ENCODE data around the gene SLC44A3. TPM values are rescaled to one million over a fixed set of nuclear protein-coding genes. Genes with fewer than 3 reads are reported as not detected.

SLC44A3 gene
- total RNA-seq, 1 donor from 2014 or later, result not detected

- peaks cover 8% of the 10 kb centered on the region for H3K27me3 Mint-ChIP-seq
- POLR2A ChIA-PET, result interaction anchor here (0.5 to 1.8 kb wide), 3 partner anchors 70 to 377 kb away, joined by 3 to 8 read pairs (median 5); partner anchors contain the start of genes CNN3 and RWDD3
- DNase-seq, result no peak
Measured at GRCh38 chr1:94856868-94857267, 36.7 kb downstream of the SLC44A3 start.

GRCh38 chr1:94858276-94858675, 38.1 kb downstream of the SLC44A3 start:
- Mint-ChIP-seq H3K36me3 (ENCODE audit: low read depth) (no peaks in the 10 kb centered on the region), H3K4me3 (no peak overlapping the region), H3K27me3 (peaks cover 8% of the 10 kb centered on the region), H3K27ac (no peak overlapping the region), H3K9me3 (no peaks in the 10 kb centered on the region), H3K4me1 (no peaks in the 10 kb centered on the region)
- ATAC-seq (ENCODE audit: low read depth) (no peak), DNase-seq (no peak)
- POLR2A ChIA-PET, result no interaction called here
- no peak for TF ChIP-seq CTCF (IDR thresholded peaks at IDR 0.05)
- CTCF ChIA-PET, result no interaction called here
- intact Hi-C loops (cut with micrococcal nuclease), result no loop called here

More at GRCh38 chr1:94856868-94857267, 36.7 kb downstream of the SLC44A3 start:
- no peak for TF ChIP-seq CTCF (IDR thresholded peaks at IDR 0.05)
- intact Hi-C loops (cut with micrococcal nuclease), result no loop called here
- ATAC-seq (ENCODE audit: low read depth), result no peak
- no peak overlapping the region for H3K4me3 Mint-ChIP-seq
- no peak overlapping the region for H3K27ac Mint-ChIP-seq
- no peaks in the 10 kb centered on the region for H3K36me3 Mint-ChIP-seq (ENCODE audit: low read depth)
- no peaks in the 10 kb centered on the region for H3K4me1 Mint-ChIP-seq
- no peaks in the 10 kb centered on the region for H3K9me3 Mint-ChIP-seq
- CTCF ChIA-PET, result interaction anchor here (3.5 to 6.3 kb wide), 3 partner anchors 184 to 377 kb away, joined by 33 to 183 read pairs (median 116); partner anchors contain the start of gene RWDD3

- ATAC-seq (ENCODE audit: low read depth), result no peak
- Mint-ChIP-seq H3K27ac (no peak overlapping the region), H3K36me3 (ENCODE audit: low read depth) (no peaks in the 10 kb centered on the region), H3K4me3 (no peak overlapping the region), H3K4me1 (no peaks in the 10 kb centered on the region), H3K9me3 (no peaks in the 10 kb centered on the region), H3K27me3 (peaks cover 8% of the 10 kb centered on the region)
- POLR2A ChIA-PET, result no interaction called here
- intact Hi-C loops (cut with micrococcal nuclease), result no loop called here
- DNase-seq, result no peak
- CTCF ChIA-PET, result interaction anchor here (1.1 to 3.4 kb wide), 3 partner anchors 8 to 184 kb away, joined by 4 to 18 read pairs (median 5); no protein-coding TSS in a partner anchor
- no peak for TF ChIP-seq CTCF (IDR thresholded peaks at IDR 0.05)
Measured at GRCh38 chr1:94859174-94859573, 39.0 kb downstream of the SLC44A3 start.

- TF ChIP-seq CTCF (IDR thresholded peaks at IDR 0.05), result no peak
- no peak overlapping the region for H3K27ac Mint-ChIP-seq
Measured at GRCh38 chr1:94862718-94863117, 42.6 kb downstream of the SLC44A3 start.

GRCh38 chr1:94863297-94863911, 43.2 kb downstream of the SLC44A3 start:
- no peaks in the 10 kb centered on the region for H3K4me1 Mint-ChIP-seq
- POLR2A ChIA-PET, result no interaction called here
- H3K36me3 Mint-ChIP-seq (ENCODE audit: low read depth), result no peaks in the 10 kb centered on the region
- no peak overlapping the region for H3K4me3 Mint-ChIP-seq
- intact Hi-C loops (cut with micrococcal nuclease), result no loop called here
- no peak overlapping the region for H3K27ac Mint-ChIP-seq
- ATAC-seq (ENCODE audit: low read depth) (no peak), DNase-seq (no peak)
- CTCF ChIA-PET, result interaction anchor here (1.0 to 1.6 kb wide), 2 partner anchors 9 to 178 kb away, joined by 4 to 5 read pairs; no protein-coding TSS in a partner anchor
- peaks cover 11% of the 10 kb centered on the region for H3K27me3 Mint-ChIP-seq
- no peak for TF ChIP-seq CTCF (IDR thresholded peaks at IDR 0.05)
- no peaks in the 10 kb centered on the region for H3K9me3 Mint-ChIP-seq

More at GRCh38 chr1:94862718-94863117, 42.6 kb downstream of the SLC44A3 start:
- ATAC-seq (ENCODE audit: low read depth), result no peak
- H3K9me3 Mint-ChIP-seq, result no peaks in the 10 kb centered on the region
- no peak overlapping the region for H3K4me3 Mint-ChIP-seq
- ChIA-PET POLR2A (no interaction called here), CTCF (interaction anchor here (1.0 to 1.6 kb wide), 2 partner anchors 8 to 178 kb away, joined by 4 to 5 read pairs; no protein-coding TSS in a partner anchor)
- DNase-seq, result no peak
- H3K4me1 Mint-ChIP-seq, result no peaks in the 10 kb centered on the region
- H3K36me3 Mint-ChIP-seq (ENCODE audit: low read depth), result no peaks in the 10 kb centered on the region
- intact Hi-C loops (cut with micrococcal nuclease), result no loop called here
- peaks cover 11% of the 10 kb centered on the region for H3K27me3 Mint-ChIP-seq
